Fibroblast of skin of left quadriceps (primary cell): ENCODE data around the gene CHD6.

Source experiments
- DNase-seq, 2 experiments: peaks; one replicate each; pipeline ENCODE4 v3.0.0-alpha.2; 2013; ENCODE audit warnings: low read depth in 2 of 2

Gene CHD6

DNA sequence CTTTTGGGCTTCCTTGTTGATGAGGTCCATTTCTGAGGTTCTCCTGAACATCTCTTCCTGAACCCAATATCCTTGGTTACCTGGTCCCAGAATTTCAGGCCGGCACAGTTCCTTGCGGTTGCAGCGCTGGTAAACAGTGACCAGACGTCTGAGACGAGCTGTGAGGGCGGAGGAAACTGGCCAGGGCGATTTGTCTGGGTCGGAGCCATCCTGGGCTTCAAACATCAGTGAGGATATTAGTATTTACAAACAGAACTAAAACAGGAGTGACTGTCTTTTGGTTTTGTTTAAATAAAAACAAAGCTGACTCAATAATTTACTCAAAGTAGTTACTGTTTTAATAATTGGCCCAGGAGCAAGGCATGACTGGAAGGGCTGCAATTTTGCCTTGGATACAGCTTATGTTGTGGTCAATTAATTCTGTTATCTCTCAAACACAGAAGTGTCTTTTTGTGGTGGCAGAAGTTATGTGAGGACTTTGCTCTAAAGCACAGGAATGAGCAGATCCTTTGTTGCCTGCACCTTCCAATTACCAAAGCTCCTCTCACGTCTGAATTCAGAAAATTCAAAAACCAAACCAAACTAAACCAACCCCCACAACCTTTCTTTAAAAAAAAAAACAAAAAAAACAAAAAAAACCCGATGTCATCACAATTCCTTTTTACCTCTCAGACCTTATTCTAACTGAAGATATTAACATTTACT is 192.8 kb downstream of the CHD6 start:
- no peak for DNase-seq

DNA sequence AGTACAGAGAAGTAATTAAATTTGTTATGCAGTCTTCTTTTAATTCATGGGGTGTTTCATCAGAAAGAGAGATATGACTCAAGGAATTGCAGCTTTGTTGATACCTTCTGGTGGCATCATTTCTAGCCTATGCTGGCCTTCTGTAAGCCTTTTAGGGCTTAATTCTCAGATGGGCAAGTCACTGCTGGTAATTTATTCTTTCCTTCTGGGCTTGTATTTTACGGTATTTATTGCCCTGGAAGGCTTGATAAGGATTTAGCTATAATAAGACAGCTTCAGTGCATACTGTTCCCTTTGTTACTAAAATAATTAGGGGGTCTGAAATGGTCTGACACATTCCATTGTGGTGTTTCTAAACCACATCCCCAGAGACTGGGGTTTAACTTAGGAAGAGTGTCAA is 193.6 kb downstream of the CHD6 start:
- DNase-seq = peak; percentile 71 to 72

GRCh38 chr20:41424011-41424410 is 194.2 kb downstream of the CHD6 start:
- DNase-seq = no peak

DNA sequence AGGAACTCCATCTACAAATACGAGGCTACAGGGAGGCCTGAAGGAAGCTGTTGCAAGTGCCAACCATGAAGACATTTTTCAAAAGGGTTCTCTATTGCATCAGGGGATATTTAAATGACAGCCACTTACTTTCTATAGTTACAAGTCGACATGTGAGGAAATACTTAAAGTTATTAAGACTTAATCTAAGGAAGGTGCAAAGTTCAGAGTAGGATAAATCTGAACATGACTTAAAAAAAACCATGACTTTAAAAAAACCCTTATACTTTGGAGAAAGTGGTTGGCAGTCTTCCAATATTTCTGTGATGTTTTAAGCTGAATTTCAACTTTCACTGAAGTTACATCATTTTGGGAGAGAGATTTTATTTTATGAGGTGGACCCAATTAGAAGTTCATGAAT is 195.2 kb downstream of the CHD6 start:
- DNase-seq = no peak

DNA sequence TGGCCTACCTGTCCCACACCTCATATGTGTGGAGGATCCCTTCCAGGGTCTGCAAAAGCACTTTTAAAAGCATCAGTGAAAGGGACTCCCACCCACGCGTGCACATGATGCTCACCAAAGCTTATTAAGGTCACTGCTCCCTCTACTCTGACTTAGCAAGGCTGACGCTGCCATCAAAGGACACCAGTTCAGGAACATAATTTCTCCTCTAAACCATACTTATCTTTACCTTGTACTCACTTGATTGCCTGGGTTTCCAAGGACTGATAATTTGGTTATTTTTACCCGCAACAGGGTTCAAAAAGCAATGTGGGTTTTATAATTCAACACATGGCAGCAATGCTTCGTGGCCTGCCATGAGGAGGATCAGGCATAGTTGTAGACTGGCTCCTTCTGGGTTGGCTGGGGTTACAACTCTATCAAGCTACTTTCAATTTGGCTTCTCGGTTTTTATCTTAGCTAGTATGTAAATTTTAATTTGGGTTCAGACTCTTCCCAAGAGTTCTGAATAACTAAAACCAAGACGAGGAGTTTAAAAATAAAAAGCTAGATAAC is 199.4 kb downstream of the CHD6 start:
- DNase-seq = no peak

GRCh38 chr20:41418031-41418430 is 200.1 kb downstream of the CHD6 start:
- no peak for DNase-seq

- no peak for DNase-seq
Observed at GRCh38 chr20:41415191-41415590, 203.0 kb downstream of the CHD6 start.

DNA sequence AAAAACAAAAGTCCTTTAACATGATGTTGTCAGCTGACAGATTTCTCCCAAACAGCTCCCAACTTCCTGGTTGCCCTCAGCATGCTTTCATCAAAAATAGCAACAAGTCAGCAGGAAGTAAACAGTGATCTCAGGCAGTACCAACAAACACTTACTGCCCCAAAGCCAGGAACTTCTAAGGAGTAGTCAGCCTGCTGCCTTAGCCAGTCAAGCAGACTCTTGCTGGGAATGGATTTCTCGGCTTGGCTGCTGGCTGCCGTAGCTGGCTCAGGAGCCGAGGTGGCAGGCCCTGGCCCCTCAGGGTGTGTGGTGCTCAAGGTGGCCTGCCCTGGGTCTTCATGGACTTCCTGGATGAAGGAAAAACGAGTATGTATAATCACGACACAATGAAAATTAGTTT is 205.0 kb downstream of the CHD6 start:
- DNase-seq = no peak

- no peak for DNase-seq
Observed at GRCh38 chr20:41412324-41413120, 205.7 kb downstream of the CHD6 start.

DNA sequence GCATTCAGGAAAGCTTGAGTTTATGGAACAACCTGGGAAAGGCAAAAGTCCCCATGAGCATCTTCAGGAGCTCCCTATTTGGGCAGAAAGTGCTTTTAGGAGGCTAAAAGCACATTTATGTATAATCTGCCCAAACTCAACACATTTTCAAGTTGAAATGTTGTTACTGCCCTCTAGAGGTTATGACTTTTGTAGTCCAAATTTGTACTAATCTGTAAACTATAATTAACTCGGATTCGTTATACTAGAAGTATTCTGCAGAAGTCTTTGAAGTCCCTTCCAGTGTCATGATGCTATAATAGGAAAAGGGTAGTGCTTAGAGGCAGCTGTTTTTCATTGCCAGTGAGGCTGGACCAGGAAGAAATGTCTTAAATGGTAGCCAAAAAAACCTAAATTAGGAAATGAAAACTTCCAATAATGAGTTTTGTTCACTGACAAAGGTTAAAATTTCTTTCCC is 206.8 kb downstream of the CHD6 start:
- DNase-seq = peak; percentile 44 to 48

GRCh38 chr20:41408986-41409385 is 209.2 kb downstream of the CHD6 start:
- no peak for DNase-seq

DNA sequence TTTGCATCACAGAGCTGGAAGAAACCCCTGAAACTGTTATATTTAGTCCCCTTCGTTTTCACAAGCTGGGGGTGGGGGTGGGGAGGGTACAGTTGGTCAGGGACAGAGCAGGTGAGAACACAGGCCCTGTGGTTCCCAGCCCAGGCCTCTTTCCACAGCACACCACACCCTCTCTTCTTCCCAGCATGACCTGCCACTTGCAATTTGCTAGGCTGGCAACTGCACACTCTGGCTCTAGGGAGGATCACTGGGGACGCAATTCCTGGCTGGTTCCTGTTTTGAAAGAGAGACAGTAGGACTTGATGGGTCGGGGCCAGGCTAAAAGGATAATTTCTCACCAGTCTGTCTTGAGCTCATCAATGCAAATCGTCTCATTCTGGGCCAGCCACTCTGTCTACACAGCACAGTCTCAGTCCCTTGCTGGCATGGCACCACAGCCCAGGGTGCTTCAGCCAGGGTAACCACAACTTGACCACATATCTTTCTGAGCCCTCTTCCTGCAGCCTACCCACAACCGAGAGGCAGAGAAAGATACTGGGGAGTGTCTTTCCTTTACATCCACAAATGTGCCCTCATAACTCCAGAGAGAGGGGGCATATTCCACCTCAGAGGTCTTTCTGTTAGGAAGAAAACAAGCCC is 209.9 kb downstream of the CHD6 start:
- DNase-seq = no peak

GRCh38 chr20:41407607-41408006 is 210.6 kb downstream of the CHD6 start:
- DNase-seq = no peak

DNA sequence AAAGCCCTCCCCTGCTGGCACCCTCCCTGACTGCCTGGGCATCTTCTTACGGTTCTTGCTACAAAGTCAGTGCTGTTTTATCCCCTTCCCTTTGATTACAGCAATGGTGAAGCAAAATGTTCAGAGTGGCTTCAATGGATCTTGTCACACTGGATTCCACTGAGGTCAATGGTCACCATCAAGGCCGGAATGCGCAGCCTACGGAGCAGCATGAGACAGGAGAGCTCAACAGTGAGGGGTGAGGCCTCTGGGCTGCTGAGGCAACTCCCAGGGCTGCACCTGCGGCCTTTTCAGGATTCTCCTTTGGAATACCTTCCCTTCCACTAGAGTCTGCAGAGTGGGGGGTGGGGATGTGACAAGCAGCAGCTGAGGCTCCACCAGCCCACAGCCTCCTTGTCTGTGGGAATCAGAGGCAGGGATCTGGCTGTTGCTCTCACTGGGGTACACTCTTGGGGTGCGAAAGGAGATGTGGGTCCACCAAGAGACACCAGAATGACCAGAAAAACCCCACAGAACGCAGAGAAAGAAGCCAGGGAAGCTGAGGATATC is 211.2 kb downstream of the CHD6 start:
- DNase-seq = no peak

DNA sequence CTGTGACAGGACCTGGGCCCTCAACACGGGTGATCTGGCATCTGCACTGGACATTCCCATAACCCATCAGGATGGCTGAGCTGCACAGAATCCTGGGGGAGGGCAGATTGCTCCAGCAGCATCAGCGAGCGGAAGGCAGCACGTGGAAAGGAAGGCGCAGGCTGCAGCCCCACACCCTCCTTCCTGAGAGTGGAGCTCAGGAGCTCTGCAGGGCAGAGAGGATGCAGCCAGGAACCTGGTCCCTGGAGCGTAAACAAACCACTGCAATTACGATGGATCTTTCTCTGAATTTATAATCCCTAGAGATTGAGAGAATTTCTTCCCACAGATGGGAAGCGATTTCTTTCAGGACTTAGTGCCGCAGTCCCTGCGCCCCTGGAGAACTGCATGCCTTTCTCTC is 211.8 kb downstream of the CHD6 start:
- no peak for DNase-seq

DNA sequence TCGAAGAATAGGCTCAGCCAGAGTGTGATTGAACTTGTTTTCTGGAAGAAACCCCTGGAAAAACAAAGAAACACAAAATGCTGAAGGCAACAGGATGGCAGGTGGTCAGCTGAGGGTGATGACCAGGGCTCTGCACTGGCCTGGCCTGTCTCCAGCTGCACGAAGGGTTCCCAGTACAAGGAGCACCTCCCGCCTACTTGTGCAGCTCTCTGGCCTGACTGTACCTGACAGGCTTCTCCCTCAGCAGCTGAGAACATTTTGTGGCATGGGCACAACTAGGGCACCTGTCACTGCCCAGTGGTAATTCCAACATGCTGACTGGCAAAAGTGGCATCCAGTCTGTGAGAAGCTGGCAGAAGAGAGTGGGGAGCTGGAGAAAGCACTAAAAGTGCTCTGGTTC is 212.7 kb downstream of the CHD6 start:
- DNase-seq = no peak

DNA sequence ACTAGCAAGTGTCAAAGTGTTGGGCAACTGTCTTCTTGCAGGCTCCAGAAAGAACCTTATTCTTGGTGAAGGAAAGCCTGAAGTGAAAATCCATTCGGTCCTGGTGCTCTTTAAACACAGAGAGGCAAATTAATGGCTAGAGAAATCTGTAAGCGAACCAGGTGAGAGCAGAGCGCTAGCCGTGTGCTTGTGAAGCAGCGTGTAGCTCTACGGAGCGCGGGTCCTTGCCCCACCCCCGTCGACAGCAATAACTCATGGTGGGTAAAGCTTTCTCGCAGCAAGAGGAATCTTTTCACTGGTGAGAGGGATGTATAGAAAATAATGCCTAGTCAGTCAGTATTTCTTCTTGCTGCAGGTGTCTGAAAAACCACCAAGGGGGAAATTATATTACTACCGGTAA is 214.6 kb downstream of the CHD6 start:
- DNase-seq = no peak

DNA sequence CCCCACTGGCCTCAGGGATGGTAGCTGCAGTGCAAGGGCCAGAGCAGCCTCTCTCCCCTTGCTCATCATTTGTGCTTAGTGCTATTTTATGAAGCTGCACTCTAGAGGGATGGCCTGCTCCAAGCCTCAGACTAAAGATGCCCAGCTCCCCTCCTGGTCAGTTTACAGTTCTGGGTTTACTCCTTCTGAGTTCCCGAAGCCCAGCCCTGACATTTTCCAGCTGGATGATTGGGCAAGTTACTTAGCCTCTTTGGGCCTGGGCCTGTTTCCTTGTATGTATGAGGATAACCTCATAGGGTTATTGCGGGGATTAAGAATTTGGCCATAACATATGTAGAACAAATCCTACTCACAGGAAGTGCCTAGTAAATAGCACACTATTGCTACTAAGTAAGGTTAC is 219.8 kb downstream of the CHD6 start:
- no peak for DNase-seq

DNA sequence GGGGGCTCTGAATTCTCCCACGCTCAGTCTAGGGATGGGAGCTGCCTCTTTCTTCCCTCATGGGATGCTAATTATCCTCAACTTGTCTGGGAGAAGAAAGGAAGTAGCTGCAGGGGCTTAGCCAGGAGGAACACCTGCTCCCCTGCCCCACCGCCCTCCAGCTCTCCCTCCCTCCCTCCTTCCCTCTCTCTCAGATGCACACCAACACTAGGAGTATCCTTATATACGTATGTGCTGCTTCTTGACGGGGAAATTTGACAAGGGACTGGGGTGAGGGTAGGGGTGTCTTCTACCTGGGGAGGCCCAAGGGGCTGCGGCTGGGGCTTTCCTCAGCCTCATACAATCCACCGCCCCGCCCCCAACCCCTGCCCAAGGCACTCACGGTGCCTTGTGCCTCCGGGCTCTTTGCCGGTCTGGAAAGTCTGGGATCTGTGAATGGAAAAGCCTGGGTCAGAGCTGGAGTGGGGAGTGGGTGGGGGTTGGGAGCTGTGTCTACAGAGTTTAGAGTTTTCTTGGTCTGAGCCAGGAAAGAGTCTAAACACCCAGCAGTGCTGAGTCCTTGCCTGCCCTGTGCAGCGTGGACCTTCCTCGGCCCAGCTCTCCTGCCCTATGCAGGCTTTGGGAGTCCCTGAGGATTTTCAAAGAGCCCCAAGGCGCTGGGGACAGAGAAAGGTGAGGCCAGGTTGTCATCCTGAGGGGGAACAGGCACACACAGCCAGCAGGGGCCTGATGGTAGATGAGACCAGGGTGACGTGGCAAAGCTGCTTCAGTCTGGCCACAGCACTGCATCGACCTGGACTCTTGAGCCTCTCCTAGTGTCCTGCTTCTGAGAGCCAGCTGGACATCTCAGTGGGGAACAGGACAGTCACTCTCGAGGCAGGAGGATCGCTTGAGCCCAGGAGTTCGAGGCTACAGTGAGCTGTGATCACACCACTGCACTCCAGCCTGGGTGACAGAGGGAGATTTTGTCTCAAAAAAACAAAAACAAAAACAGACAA is 222.2 kb downstream of the CHD6 start:
- DNase-seq = no peak

- no peak for DNase-seq
Observed at GRCh38 chr20:41394931-41395666, 223.1 kb downstream of the CHD6 start.
